Gastroesophageal sphincter (tissue), 3 donors: ENCODE measurements around the gene NCBP2L.

Experiments
- EP300 ChIP-seq: sonication (generic); formaldehyde crosslinking; IDR thresholded peaks from one replicate; pipeline ENCODE4 v1.6.1; 2017; ENCODE audit warnings: antibody characterized with exemption, mild to moderate bottlenecking
- POLR2A ChIP-seq, 2 donors: fragments of 450-650 bp; IDR thresholded peaks; one replicate each; pipeline ENCODE4 v1.6.1; 2017; ENCODE audit warnings: antibody characterized with exemption in 2 of 2, mild to moderate bottlenecking in 2 of 2, moderate library complexity in 1 of 2
- POLR2AphosphoS5 ChIP-seq: sonication (generic); formaldehyde crosslinking; IDR thresholded peaks from one replicate; pipeline ENCODE4 v1.6.1; 2017; ENCODE audit warnings: antibody characterized with exemption
- TF ChIP-seq, protein P1 (sequence below), 4 experiments: fragments of 200-600 bp in 2 of 4; fragments of 450-650 bp in 2 of 4; sonication (generic) in 1 of 4; IDR thresholded peaks; one replicate each; pipeline ENCODE4 v1.5.1; 2017 to 2019; ENCODE audit warnings: antibody characterized with exemption in 4 of 4, mild to moderate bottlenecking in 2 of 4, moderate library complexity in 2 of 4

DNA sequence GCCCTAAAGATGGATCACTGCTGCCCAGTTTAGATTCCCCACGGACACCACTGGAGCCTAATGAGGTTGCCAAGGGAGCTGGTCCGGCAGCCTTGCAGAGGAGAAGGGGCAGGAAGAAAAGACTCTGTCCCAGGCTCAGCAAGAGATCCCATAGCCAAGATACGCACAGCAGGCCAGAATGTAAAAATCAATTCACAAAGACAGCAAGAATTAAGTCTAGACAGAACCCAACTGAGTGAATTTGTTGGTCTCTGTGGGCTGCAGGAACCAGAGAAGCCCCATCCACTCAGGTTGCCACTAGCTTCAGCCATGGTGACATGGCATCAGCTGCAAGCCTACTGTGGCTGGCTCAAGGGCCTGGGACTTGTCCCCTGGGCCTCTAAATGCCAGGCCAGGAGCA, 24.8 kb upstream of the NCBP2L start:
- TF ChIP-seq, protein P1, sequence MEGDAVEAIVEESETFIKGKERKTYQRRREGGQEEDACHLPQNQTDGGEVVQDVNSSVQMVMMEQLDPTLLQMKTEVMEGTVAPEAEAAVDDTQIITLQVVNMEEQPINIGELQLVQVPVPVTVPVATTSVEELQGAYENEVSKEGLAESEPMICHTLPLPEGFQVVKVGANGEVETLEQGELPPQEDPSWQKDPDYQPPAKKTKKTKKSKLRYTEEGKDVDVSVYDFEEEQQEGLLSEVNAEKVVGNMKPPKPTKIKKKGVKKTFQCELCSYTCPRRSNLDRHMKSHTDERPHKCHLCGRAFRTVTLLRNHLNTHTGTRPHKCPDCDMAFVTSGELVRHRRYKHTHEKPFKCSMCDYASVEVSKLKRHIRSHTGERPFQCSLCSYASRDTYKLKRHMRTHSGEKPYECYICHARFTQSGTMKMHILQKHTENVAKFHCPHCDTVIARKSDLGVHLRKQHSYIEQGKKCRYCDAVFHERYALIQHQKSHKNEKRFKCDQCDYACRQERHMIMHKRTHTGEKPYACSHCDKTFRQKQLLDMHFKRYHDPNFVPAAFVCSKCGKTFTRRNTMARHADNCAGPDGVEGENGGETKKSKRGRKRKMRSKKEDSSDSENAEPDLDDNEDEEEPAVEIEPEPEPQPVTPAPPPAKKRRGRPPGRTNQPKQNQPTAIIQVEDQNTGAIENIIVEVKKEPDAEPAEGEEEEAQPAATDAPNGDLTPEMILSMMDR (IDR thresholded peaks at IDR 0.05) = no peak
- TF ChIP-seq EP300 = no peak
- no peak for TF ChIP-seq POLR2A (IDR thresholded peaks at IDR 0.05)
- no peak for TF ChIP-seq POLR2AphosphoS5
